Activated naive CD4-positive, alpha-beta T cell treated with anti-CD3 and anti-CD28 coated beads, Interleukin-2, amount 50 U/mL, for 24 hours (primary cell): ENCODE results near the gene DTX1.

Experiments
- H3K27ac Mint-ChIP-seq: one replicate; pipeline ENCODE4 v1.8.0; 2021; ENCODE audit warnings: mild to moderate bottlenecking, mixed read lengths
- H3K27me3 Mint-ChIP-seq: one replicate; pipeline ENCODE4 v1.8.0; 2021; ENCODE audit warnings: mixed read lengths
- H3K36me3 Mint-ChIP-seq: one replicate; pipeline ENCODE4 v1.8.0; 2021; ENCODE audit warnings: mixed read lengths
- H3K4me1 Mint-ChIP-seq: one replicate; pipeline ENCODE4 v1.8.0; 2021; ENCODE audit warnings: mixed read lengths
- H3K4me3 Mint-ChIP-seq: one replicate; pipeline ENCODE4 v1.8.0; 2021; ENCODE audit warnings: mild to moderate bottlenecking, mixed read lengths
- H3K9me3 Mint-ChIP-seq: one replicate; pipeline ENCODE4 v1.8.0; 2021; ENCODE audit warnings: mixed read lengths

Gene DTX1

GRCh38 chr12:113063396-113064350 lies 7.1 kb downstream of the DTX1 start:
- H3K4me1 Mint-ChIP-seq, result peaks cover 39% of the 10 kb centered on the region

GRCh38 chr12:113064395-113065125 lies 8.0 kb downstream of the DTX1 start:
- H3K27me3 Mint-ChIP-seq, result no peaks in the 10 kb centered on the region
- H3K9me3 Mint-ChIP-seq, result no peaks in the 10 kb centered on the region
- peak overlapping the region; percentile 82 for H3K27ac Mint-ChIP-seq
- H3K4me1 Mint-ChIP-seq, result peaks cover 45% of the 10 kb centered on the region
- H3K4me3 Mint-ChIP-seq, result no peak overlapping the region
- no peaks in the 10 kb centered on the region for H3K36me3 Mint-ChIP-seq

More at GRCh38 chr12:113063396-113064350, 7.1 kb downstream of the DTX1 start:
- Mint-ChIP-seq H3K4me3 (no peak overlapping the region), H3K27ac (no peak overlapping the region), H3K27me3 (no peaks in the 10 kb centered on the region), H3K9me3 (no peaks in the 10 kb centered on the region), H3K36me3 (no peaks in the 10 kb centered on the region)

GRCh38 chr12:113065126-113066007 lies 8.8 kb downstream of the DTX1 start:
- peaks cover 53% of the 10 kb centered on the region for H3K4me1 Mint-ChIP-seq
- no peak overlapping the region for H3K4me3 Mint-ChIP-seq
- H3K27me3 Mint-ChIP-seq, result no peaks in the 10 kb centered on the region
- no peak overlapping the region for H3K27ac Mint-ChIP-seq
- H3K36me3 Mint-ChIP-seq, result no peaks in the 10 kb centered on the region
- no peaks in the 10 kb centered on the region for H3K9me3 Mint-ChIP-seq

GRCh38 chr12:113066813-113067400 lies 10.4 kb downstream of the DTX1 start:
- peaks cover 64% of the 10 kb centered on the region for H3K4me1 Mint-ChIP-seq
- no peaks in the 10 kb centered on the region for H3K36me3 Mint-ChIP-seq
- no peaks in the 10 kb centered on the region for H3K9me3 Mint-ChIP-seq
- H3K4me3 Mint-ChIP-seq, result no peak overlapping the region
- no peaks in the 10 kb centered on the region for H3K27me3 Mint-ChIP-seq
- H3K27ac Mint-ChIP-seq, result no peak overlapping the region

GRCh38 chr12:113067987-113068935 lies 11.7 kb downstream of the DTX1 start:
- no peaks in the 10 kb centered on the region for H3K27me3 Mint-ChIP-seq
- H3K4me3 Mint-ChIP-seq, result no peak overlapping the region
- H3K27ac Mint-ChIP-seq, result peak overlapping the region; percentile 1
- no peaks in the 10 kb centered on the region for H3K9me3 Mint-ChIP-seq
- peaks cover 74% of the 10 kb centered on the region for H3K4me1 Mint-ChIP-seq
- no peaks in the 10 kb centered on the region for H3K36me3 Mint-ChIP-seq

- Mint-ChIP-seq H3K9me3 (no peaks in the 10 kb centered on the region), H3K36me3 (no peaks in the 10 kb centered on the region), H3K27me3 (no peaks in the 10 kb centered on the region), H3K4me1 (peaks cover 74% of the 10 kb centered on the region), H3K4me3 (no peak overlapping the region), H3K27ac (no peak overlapping the region)
These were observed 12.6 kb downstream of the DTX1 start for GRCh38 chr12:113069149-113069548.

GRCh38 chr12:113069751-113070116 lies 13.2 kb downstream of the DTX1 start:
- H3K4me3 Mint-ChIP-seq, result no peak overlapping the region
- no peaks in the 10 kb centered on the region for H3K27me3 Mint-ChIP-seq
- H3K27ac Mint-ChIP-seq, result no peak overlapping the region
- no peaks in the 10 kb centered on the region for H3K36me3 Mint-ChIP-seq
- peaks cover 74% of the 10 kb centered on the region for H3K4me1 Mint-ChIP-seq
- H3K9me3 Mint-ChIP-seq, result no peaks in the 10 kb centered on the region

- H3K9me3 Mint-ChIP-seq, result no peaks in the 10 kb centered on the region
- no peaks in the 10 kb centered on the region for H3K36me3 Mint-ChIP-seq
- H3K27me3 Mint-ChIP-seq, result no peaks in the 10 kb centered on the region
- peak overlapping the region; percentile 15 for H3K4me3 Mint-ChIP-seq
- H3K27ac Mint-ChIP-seq, result peak overlapping the region; percentile 86
- peaks cover 77% of the 10 kb centered on the region for H3K4me1 Mint-ChIP-seq
These were observed 13.8 kb downstream of the DTX1 start for GRCh38 chr12:113070117-113070906.

- no peak overlapping the region for H3K4me3 Mint-ChIP-seq
- H3K4me1 Mint-ChIP-seq, result peaks cover 79% of the 10 kb centered on the region
- H3K36me3 Mint-ChIP-seq, result no peaks in the 10 kb centered on the region
- H3K27me3 Mint-ChIP-seq, result no peaks in the 10 kb centered on the region
- peak overlapping the region; percentile 77 for H3K27ac Mint-ChIP-seq
- H3K9me3 Mint-ChIP-seq, result no peaks in the 10 kb centered on the region
These were observed 14.9 kb downstream of the DTX1 start for GRCh38 chr12:113071135-113072112.

- no peaks in the 10 kb centered on the region for H3K9me3 Mint-ChIP-seq
- no peak overlapping the region for H3K4me3 Mint-ChIP-seq
- peaks cover 1% of the 10 kb centered on the region for H3K36me3 Mint-ChIP-seq
- H3K4me1 Mint-ChIP-seq, result peaks cover 76% of the 10 kb centered on the region
- peak overlapping the region; percentile 66 for H3K27ac Mint-ChIP-seq
- no peaks in the 10 kb centered on the region for H3K27me3 Mint-ChIP-seq
These were observed 15.6 kb downstream of the DTX1 start for GRCh38 chr12:113072136-113072535.

GRCh38 chr12:113073586-113073985 lies 17.1 kb downstream of the DTX1 start:
- Mint-ChIP-seq H3K4me3 (no peak overlapping the region), H3K4me1 (peaks cover 72% of the 10 kb centered on the region), H3K27me3 (no peaks in the 10 kb centered on the region), H3K9me3 (no peaks in the 10 kb centered on the region), H3K36me3 (peaks cover 4% of the 10 kb centered on the region), H3K27ac (no peak overlapping the region)

- no peaks in the 10 kb centered on the region for H3K9me3 Mint-ChIP-seq
- H3K36me3 Mint-ChIP-seq, result peaks cover 6% of the 10 kb centered on the region
- H3K27me3 Mint-ChIP-seq, result no peaks in the 10 kb centered on the region
- peaks cover 70% of the 10 kb centered on the region for H3K4me1 Mint-ChIP-seq
- H3K4me3 Mint-ChIP-seq, result no peak overlapping the region
- H3K27ac Mint-ChIP-seq, result peak overlapping the region; percentile 79
These were observed 18.7 kb downstream of the DTX1 start for GRCh38 chr12:113075137-113075683.
